PC-9 (cell line): ENCODE measurements around the gene CXCL10.

Experiments used
- EZH2 ChIP-seq: fragments of 200-600 bp; sonication (generic); IDR thresholded peaks from 2 replicates; pipeline ENCODE4 v1.8.0; 2017; ENCODE audit warnings: antibody characterized with exemption, low read depth
- TF ChIP-seq, protein P1 (sequence below): fragments of 200-600 bp; sonication (generic); conservative IDR thresholded peaks from 2 replicates; pipeline ENCODE4 v1.6.1; 2017; ENCODE audit warnings: mixed run types, antibody characterized with exemption, mild to moderate bottlenecking, moderate library complexity

DNA sequence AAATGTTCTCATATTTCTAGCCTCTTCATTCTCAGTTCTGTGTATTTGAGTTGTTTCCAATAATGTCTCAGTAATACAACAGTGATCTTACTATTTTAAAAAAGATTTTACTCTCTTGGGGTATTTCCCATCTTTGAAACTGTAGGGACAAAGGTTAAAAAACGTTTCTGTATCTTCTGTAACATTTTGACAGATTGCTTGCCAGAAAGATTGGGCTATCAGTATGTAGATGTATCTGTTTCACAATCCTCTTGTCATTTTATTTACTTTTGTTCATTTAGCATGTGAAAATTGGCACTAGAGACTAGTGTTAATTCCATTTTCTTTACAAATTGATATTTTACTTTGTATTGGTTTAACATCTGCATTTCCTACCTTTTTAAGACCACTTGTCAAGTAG lies 9.8 kb downstream of the CXCL10 start:
- TF ChIP-seq, protein P1, sequence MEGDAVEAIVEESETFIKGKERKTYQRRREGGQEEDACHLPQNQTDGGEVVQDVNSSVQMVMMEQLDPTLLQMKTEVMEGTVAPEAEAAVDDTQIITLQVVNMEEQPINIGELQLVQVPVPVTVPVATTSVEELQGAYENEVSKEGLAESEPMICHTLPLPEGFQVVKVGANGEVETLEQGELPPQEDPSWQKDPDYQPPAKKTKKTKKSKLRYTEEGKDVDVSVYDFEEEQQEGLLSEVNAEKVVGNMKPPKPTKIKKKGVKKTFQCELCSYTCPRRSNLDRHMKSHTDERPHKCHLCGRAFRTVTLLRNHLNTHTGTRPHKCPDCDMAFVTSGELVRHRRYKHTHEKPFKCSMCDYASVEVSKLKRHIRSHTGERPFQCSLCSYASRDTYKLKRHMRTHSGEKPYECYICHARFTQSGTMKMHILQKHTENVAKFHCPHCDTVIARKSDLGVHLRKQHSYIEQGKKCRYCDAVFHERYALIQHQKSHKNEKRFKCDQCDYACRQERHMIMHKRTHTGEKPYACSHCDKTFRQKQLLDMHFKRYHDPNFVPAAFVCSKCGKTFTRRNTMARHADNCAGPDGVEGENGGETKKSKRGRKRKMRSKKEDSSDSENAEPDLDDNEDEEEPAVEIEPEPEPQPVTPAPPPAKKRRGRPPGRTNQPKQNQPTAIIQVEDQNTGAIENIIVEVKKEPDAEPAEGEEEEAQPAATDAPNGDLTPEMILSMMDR = no peak
- no peak for TF ChIP-seq EZH2
